ENCODE data around the gene POSTN.

The POSTN gene

DNA sequence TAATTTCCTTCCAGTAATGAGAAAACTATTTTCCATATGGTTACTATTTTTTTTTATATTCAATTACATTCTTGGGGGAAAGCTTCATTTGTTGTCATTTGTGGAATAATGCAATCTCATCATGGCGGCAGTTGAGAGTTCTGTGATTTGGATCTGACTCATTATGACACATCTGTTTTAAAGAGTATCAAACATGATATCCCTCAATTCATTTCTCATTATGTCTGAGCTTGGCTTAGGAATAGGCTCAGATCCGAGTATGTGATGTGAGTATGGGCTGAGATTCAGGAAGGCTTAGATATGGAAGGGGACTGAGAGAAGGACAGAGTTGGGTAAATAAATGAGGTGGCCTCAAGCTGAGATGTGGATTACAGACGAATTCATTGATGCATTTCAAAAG, 64.4 kb downstream of the POSTN start:
- H3K4me3 ChIP-seq (ENCODE audit: low read length, poor library complexity, severe bottlenecking) = no peak overlapping the region
- no peaks in the 10 kb centered on the region for H3K27me3 ChIP-seq (ENCODE audit: insufficient read depth, low read length, poor library complexity, severe bottlenecking)
- no peak overlapping the region for H2AFZ ChIP-seq (ENCODE audit: low read length)
- no peaks in the 10 kb centered on the region for H3K4me1 ChIP-seq (ENCODE audit: insufficient read depth, low read length, poor library complexity, severe bottlenecking)
- no peaks in the 10 kb centered on the region for H3K79me2 ChIP-seq (ENCODE audit: insufficient read depth, low read length)
- no peak overlapping the region for H3K9ac ChIP-seq (ENCODE audit: low read depth, low read length, poor library complexity, severe bottlenecking)
- no peak for TF ChIP-seq EZH2phosphoT487 (IDR thresholded peaks at IDR 0.05; ENCODE audit: borderline replicate concordance)
- TF ChIP-seq, protein P1, sequence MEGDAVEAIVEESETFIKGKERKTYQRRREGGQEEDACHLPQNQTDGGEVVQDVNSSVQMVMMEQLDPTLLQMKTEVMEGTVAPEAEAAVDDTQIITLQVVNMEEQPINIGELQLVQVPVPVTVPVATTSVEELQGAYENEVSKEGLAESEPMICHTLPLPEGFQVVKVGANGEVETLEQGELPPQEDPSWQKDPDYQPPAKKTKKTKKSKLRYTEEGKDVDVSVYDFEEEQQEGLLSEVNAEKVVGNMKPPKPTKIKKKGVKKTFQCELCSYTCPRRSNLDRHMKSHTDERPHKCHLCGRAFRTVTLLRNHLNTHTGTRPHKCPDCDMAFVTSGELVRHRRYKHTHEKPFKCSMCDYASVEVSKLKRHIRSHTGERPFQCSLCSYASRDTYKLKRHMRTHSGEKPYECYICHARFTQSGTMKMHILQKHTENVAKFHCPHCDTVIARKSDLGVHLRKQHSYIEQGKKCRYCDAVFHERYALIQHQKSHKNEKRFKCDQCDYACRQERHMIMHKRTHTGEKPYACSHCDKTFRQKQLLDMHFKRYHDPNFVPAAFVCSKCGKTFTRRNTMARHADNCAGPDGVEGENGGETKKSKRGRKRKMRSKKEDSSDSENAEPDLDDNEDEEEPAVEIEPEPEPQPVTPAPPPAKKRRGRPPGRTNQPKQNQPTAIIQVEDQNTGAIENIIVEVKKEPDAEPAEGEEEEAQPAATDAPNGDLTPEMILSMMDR (conservative IDR thresholded peaks at IDR 0.05; ENCODE audit: low read length) = no peak
- H4K20me1 ChIP-seq (ENCODE audit: insufficient read depth, low read length, poor library complexity, severe bottlenecking) = no peaks in the 10 kb centered on the region
- no peaks in the 10 kb centered on the region for H3K9me2 ChIP-seq (replicated peaks; ENCODE audit: low read depth, low read length)
- H3F3A ChIP-seq (ENCODE audit: low read depth) = no peaks in the 10 kb centered on the region
- no peak overlapping the region for H3K4me2 ChIP-seq (ENCODE audit: low read depth, low read length, poor library complexity, severe bottlenecking)
- H3K9me3 ChIP-seq (ENCODE audit: insufficient read depth, low read depth, low read length) = no peaks in the 10 kb centered on the region; the same call in 1 of the 2 replicates
- no peaks in the 10 kb centered on the region for H3K36me3 ChIP-seq (ENCODE audit: insufficient read depth, low read length)

DNA sequence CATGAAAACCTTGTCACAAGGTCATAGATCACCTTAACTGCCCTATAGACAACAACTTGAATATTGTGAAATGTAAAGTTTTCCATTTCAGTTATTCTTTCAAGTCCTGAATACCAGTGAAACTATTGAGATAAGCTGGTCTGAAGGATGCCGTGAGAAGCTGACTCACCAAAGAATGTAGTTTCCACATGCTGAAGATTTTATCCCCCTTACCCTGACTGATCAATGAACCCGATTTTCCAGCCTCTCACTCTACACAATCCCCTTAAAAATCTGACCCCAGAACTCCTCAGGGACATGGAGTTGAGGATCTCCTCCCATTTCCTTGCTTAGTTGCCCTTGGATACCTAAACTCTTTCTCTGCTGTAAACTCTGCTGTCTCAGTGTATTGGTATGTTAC, 67.5 kb downstream of the POSTN start:
- no peaks in the 10 kb centered on the region for H3K27me3 ChIP-seq (ENCODE audit: insufficient read depth, low read length, poor library complexity, severe bottlenecking)
- H3K4me3 ChIP-seq (ENCODE audit: low read length, poor library complexity, severe bottlenecking) = no peak overlapping the region
- no peak overlapping the region for H3K4me2 ChIP-seq (ENCODE audit: low read depth, low read length, poor library complexity, severe bottlenecking)
- no peaks in the 10 kb centered on the region for H4K20me1 ChIP-seq (ENCODE audit: insufficient read depth, low read length, poor library complexity, severe bottlenecking)
- no peaks in the 10 kb centered on the region for H3K36me3 ChIP-seq (ENCODE audit: insufficient read depth, low read length)
- TF ChIP-seq, protein P1 (conservative IDR thresholded peaks at IDR 0.05; ENCODE audit: low read length) = no peak
- TF ChIP-seq EZH2phosphoT487 (IDR thresholded peaks at IDR 0.05; ENCODE audit: borderline replicate concordance) = no peak
- H3K79me2 ChIP-seq (ENCODE audit: insufficient read depth, low read length) = no peaks in the 10 kb centered on the region
- H3F3A ChIP-seq (ENCODE audit: low read depth) = no peaks in the 10 kb centered on the region
- no peaks in the 10 kb centered on the region for H3K9me2 ChIP-seq (replicated peaks; ENCODE audit: low read depth, low read length)
- no peaks in the 10 kb centered on the region for H3K4me1 ChIP-seq (ENCODE audit: insufficient read depth, low read length, poor library complexity, severe bottlenecking)
- H3K9ac ChIP-seq (ENCODE audit: low read depth, low read length, poor library complexity, severe bottlenecking) = no peak overlapping the region
- H3K9me3 ChIP-seq (ENCODE audit: insufficient read depth, low read depth, low read length) = no peaks in the 10 kb centered on the region; the same call in 1 of the 2 replicates
- no peak overlapping the region for H2AFZ ChIP-seq (ENCODE audit: low read length)

DNA sequence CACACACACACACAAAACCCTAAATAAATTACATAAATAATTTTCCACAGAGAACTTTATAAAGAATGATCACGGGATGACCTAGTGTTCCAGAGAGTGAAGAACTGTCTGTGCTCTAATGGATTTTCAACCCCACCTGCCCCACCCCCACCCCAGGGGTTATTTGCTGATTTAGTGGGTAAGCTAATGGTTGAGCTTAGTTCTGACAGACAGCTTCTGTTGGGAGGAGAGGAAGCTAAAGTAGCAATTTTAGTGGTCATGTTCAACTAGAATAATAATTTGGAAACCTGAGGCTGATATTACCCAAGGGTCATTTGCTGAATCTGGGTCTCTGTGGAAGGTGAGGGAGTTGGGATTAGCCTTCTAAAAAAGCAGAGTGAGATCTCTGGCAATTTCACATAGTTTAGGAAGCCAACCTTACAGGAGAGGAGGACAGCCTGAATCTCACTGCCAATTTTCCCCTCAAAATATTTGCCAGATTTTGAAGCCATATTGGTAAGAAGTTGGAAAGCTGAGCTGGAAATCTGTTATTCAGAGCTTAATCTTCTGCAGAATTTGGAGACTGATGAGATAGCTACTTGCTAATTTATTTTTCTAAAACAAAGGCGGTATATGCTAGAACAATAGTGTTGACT, 68.7 kb downstream of the POSTN start:
- H3K4me1 ChIP-seq (ENCODE audit: insufficient read depth, low read length, poor library complexity, severe bottlenecking) = no peaks in the 10 kb centered on the region
- H3K4me2 ChIP-seq (ENCODE audit: low read depth, low read length, poor library complexity, severe bottlenecking) = no peak overlapping the region
- no peaks in the 10 kb centered on the region for H3F3A ChIP-seq (ENCODE audit: low read depth)
- H3K9ac ChIP-seq (ENCODE audit: low read depth, low read length, poor library complexity, severe bottlenecking) = no peak overlapping the region
- H2AFZ ChIP-seq (ENCODE audit: low read length) = no peak overlapping the region
- H3K9me3 ChIP-seq (ENCODE audit: insufficient read depth, low read depth, low read length) = no peaks in the 10 kb centered on the region
- H3K36me3 ChIP-seq (ENCODE audit: insufficient read depth, low read length) = no peaks in the 10 kb centered on the region
- H3K79me2 ChIP-seq (ENCODE audit: insufficient read depth, low read length) = no peaks in the 10 kb centered on the region
- no peaks in the 10 kb centered on the region for H3K9me2 ChIP-seq (replicated peaks; ENCODE audit: low read depth, low read length)
- no peaks in the 10 kb centered on the region for H3K27me3 ChIP-seq (ENCODE audit: insufficient read depth, low read length, poor library complexity, severe bottlenecking)
- TF ChIP-seq, protein P1 (conservative IDR thresholded peaks at IDR 0.05; ENCODE audit: low read length) = no peak
- no peak for TF ChIP-seq EZH2phosphoT487 (IDR thresholded peaks at IDR 0.05; ENCODE audit: borderline replicate concordance)
- no peak overlapping the region for H3K4me3 ChIP-seq (ENCODE audit: low read length, poor library complexity, severe bottlenecking)
- H4K20me1 ChIP-seq (ENCODE audit: insufficient read depth, low read length, poor library complexity, severe bottlenecking) = no peaks in the 10 kb centered on the region
